OCI-LY1 (cell line): ENCODE data around the gene OPRD1.
"Not testable (repeated sequence)": the region's sequence is repeated elsewhere in the genome, so short reads cannot be mapped to it uniquely, and the experiment has no call there.

Experiments
- H2AFZ ChIP-seq: fragments of 200-600 bp; sonication (generic), shearing (Covaris generic); 2 replicates; pipeline ENCODE4 v1.6.0; 2014; ENCODE audit warnings: antibody characterized with exemption, mild to moderate bottlenecking, low read length
- H3F3A ChIP-seq: fragments of 200-600 bp; sonication (generic), shearing (Covaris generic); 2 replicates; pipeline ENCODE4 v1.6.0; 2014; ENCODE audit warnings: mild to moderate bottlenecking, antibody characterized with exemption, low read length, moderate library complexity; ENCODE audit not compliant: insufficient read depth
- H3K27ac ChIP-seq: fragments of 200-600 bp; sonication (generic); 2 replicates; pipeline ENCODE4 v1.5.1; 2014; ENCODE audit warnings: low read length, mixed run types, mild to moderate bottlenecking, low read depth; ENCODE audit not compliant: poor library complexity, severe bottlenecking
- H3K27me3 ChIP-seq: fragments of 200-600 bp; sonication (generic); 2 replicates; pipeline ENCODE4 v1.6.0; 2014; ENCODE audit warnings: antibody characterized with exemption, mild to moderate bottlenecking, low read length, moderate library complexity; ENCODE audit not compliant: insufficient read depth
- H3K36me3 ChIP-seq: fragments of 200-600 bp; sonication (generic); 2 replicates; pipeline ENCODE4 v1.6.1; 2014; ENCODE audit warnings: mild to moderate bottlenecking, antibody characterized with exemption, low read length, moderate library complexity, mixed read lengths; ENCODE audit not compliant: insufficient read depth
- H3K4me1 ChIP-seq: fragments of 200-600 bp; sonication (generic); 2 replicates; pipeline ENCODE4 v1.5.1; 2014; ENCODE audit warnings: mild to moderate bottlenecking, low read length, moderate library complexity; ENCODE audit not compliant: insufficient read depth, severe bottlenecking
- H3K4me2 ChIP-seq: fragments of 200-600 bp; sonication (generic), shearing (Covaris generic); 2 replicates; pipeline ENCODE4 v1.6.1; 2014; ENCODE audit warnings: low read length
- H3K4me3 ChIP-seq: fragments of 200-600 bp; sonication (generic); 2 replicates; pipeline ENCODE4 v1.5.1; 2014; ENCODE audit warnings: low read length, low read depth, mild to moderate bottlenecking, mixed read lengths; ENCODE audit not compliant: poor library complexity, severe bottlenecking
- H3K79me2 ChIP-seq: fragments of 200-600 bp; shearing (Covaris generic); 2 replicates; pipeline ENCODE4 v1.6.1; 2016; ENCODE audit warnings: mixed run types, low read length, mixed read lengths; ENCODE audit not compliant: insufficient read depth
- H3K9ac ChIP-seq: fragments of 200-600 bp; sonication (generic), shearing (Covaris generic); 2 replicates; pipeline ENCODE4 v1.6.1; 2014; ENCODE audit warnings: mild to moderate bottlenecking, low read length, mixed read lengths
- H3K9me2 ChIP-seq: fragments of 200-600 bp; sonication (generic), shearing (Covaris generic); 2 replicates; pipeline ENCODE4 v1.6.1; 2014; ENCODE audit warnings: low read depth, mild to moderate bottlenecking, low read length, mixed read lengths
- H3K9me3 ChIP-seq: fragments of 200-600 bp; shearing (Covaris generic); 2 replicates; pipeline ENCODE4 v1.6.1; 2014; ENCODE audit warnings: low read length, mixed read lengths
- H4K20me1 ChIP-seq: fragments of 200-600 bp; sonication (generic), shearing (Covaris generic); 2 replicates; pipeline ENCODE4 v1.6.0; 2016; ENCODE audit warnings: mild to moderate bottlenecking, low read length; ENCODE audit not compliant: insufficient read depth
- EZH2 ChIP-seq: fragments of 200-600 bp; sonication (generic), shearing (Covaris generic); IDR thresholded peaks from 2 replicates; pipeline ENCODE4 v1.8.0; 2017; ENCODE audit warnings: borderline replicate concordance, mixed run types, mild to moderate bottlenecking, antibody characterized with exemption, low read length, moderate library complexity, mixed read lengths
- TF ChIP-seq, protein P1 (sequence below): fragments of 200-600 bp; sonication (generic), shearing (Covaris generic); IDR thresholded peaks from 2 replicates; pipeline ENCODE4 v1.5.1; 2017; ENCODE audit warnings: mild to moderate bottlenecking, antibody characterized with exemption, low read length, moderate library complexity, mixed read lengths

Gene OPRD1

GRCh38 chr1:28790377-28791035, 21.5 kb upstream of the OPRD1 start:
- TF ChIP-seq, protein P1, sequence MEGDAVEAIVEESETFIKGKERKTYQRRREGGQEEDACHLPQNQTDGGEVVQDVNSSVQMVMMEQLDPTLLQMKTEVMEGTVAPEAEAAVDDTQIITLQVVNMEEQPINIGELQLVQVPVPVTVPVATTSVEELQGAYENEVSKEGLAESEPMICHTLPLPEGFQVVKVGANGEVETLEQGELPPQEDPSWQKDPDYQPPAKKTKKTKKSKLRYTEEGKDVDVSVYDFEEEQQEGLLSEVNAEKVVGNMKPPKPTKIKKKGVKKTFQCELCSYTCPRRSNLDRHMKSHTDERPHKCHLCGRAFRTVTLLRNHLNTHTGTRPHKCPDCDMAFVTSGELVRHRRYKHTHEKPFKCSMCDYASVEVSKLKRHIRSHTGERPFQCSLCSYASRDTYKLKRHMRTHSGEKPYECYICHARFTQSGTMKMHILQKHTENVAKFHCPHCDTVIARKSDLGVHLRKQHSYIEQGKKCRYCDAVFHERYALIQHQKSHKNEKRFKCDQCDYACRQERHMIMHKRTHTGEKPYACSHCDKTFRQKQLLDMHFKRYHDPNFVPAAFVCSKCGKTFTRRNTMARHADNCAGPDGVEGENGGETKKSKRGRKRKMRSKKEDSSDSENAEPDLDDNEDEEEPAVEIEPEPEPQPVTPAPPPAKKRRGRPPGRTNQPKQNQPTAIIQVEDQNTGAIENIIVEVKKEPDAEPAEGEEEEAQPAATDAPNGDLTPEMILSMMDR: no peak
- TF ChIP-seq EZH2: no peak
- Histone ChIP-seq H3F3A (no peaks in the 10 kb centered on the region), H3K4me2 (no peak overlapping the region), H4K20me1 (no peaks in the 10 kb centered on the region), H3K27me3 (no peaks in the 10 kb centered on the region), H3K9me3 (no peaks in the 10 kb centered on the region), H3K4me3 (no peak overlapping the region), H3K4me1 (peaks cover 4% of the 10 kb centered on the region), H3K9me2 (no peaks in the 10 kb centered on the region), H3K36me3 (no peaks in the 10 kb centered on the region), H3K9ac (no peak overlapping the region), H3K79me2 (no peaks in the 10 kb centered on the region), H3K27ac (no peak overlapping the region), H2AFZ (no peak overlapping the region)

DNA sequence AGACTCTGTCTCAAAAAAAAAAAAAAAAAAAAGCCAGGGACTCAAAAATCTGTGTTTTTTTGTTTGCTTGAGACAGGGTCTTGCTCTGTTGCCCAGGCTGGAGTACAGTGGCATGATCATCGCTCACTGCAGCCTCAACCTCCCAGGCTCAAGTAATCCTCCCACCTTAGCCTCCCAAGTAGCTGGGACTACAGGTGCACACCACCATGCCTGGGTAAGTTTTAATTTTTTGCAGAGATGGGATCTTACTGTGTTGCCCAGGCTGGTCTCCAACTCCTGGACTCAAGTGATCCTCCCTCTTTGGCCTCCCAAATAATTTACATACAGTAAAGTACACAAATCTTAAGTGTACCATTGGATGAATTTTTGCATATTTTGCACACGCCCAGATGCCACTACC, 20.0 kb upstream of the OPRD1 start:
- not testable (repeated sequence) for H3K4me1 ChIP-seq, H3K9ac ChIP-seq, H3K4me2 ChIP-seq, H3F3A ChIP-seq, H3K36me3 ChIP-seq, H3K27me3 ChIP-seq, H3K4me3 ChIP-seq, H3K9me2 ChIP-seq, H4K20me1 ChIP-seq, H3K79me2 ChIP-seq, H2AFZ ChIP-seq, H3K27ac ChIP-seq, H3K9me3 ChIP-seq

GRCh38 chr1:28792644-28793121, 19.3 kb upstream of the OPRD1 start:
- Histone ChIP-seq H4K20me1 (no peaks in the 10 kb centered on the region), H3K9me2 (no peaks in the 10 kb centered on the region), H3K4me1 (peaks cover 3% of the 10 kb centered on the region), H3K9ac (no peak overlapping the region), H3K4me3 (no peak overlapping the region), H3K4me2 (no peak overlapping the region), H3K79me2 (no peaks in the 10 kb centered on the region), H3K9me3 (no peaks in the 10 kb centered on the region), H3K27ac (no peak overlapping the region), H3K36me3 (no peaks in the 10 kb centered on the region), H2AFZ (no peak overlapping the region), H3K27me3 (no peaks in the 10 kb centered on the region), H3F3A (no peaks in the 10 kb centered on the region)
- TF ChIP-seq, protein P1: no peak; the same call in 1 of the 2 replicates
- TF ChIP-seq EZH2: no peak

- not testable (repeated sequence) for H3K9me3 ChIP-seq, H3K27me3 ChIP-seq, H3K27ac ChIP-seq, H3K9me2 ChIP-seq, H3F3A ChIP-seq, H3K9ac ChIP-seq, H4K20me1 ChIP-seq, H3K4me3 ChIP-seq, H3K36me3 ChIP-seq, H3K79me2 ChIP-seq, H3K4me2 ChIP-seq, H3K4me1 ChIP-seq, H2AFZ ChIP-seq
Measured at GRCh38 chr1:28794582-28794981, 17.4 kb upstream of the OPRD1 start.
